GM23338 (cell line): ENCODE measurements around the gene KRTAP19-5. TPM values are rescaled to one million over a fixed set of nuclear protein-coding genes. Genes with fewer than 3 reads are reported as not detected.

Source experiments
- polyA plus RNA-seq: library from polyadenylated mRNA; unstranded; fragments of >200 nt; fragmentation: Nextera tagmentation; extraction: Ambion mirVana; gene quantifications from 2 replicates; pipeline ENCODE4 v1.2.1, GENCODE V29; 2016
- small RNA-seq: library from RNA; depleted of rRNA; stranded (forward); fragments of <200 nt; gene quantifications from one replicate; pipeline ENCODE3, GENCODE V24; 2014; ENCODE audit warnings: low replicate concordance
- total RNA-seq: library from RNA; depleted of rRNA; stranded (reverse); fragments of >200 nt; shearing (Covaris generic); gene quantifications from 2 replicates; pipeline ENCODE4 v1.2.3, GENCODE V29; 2014; rRNA removed

The KRTAP19-5 gene
- total and polyA plus RNA-seq, 2 experiments from 2014 or later, result not detected

Small RNA genes within 50 kb of the gene (small RNA-seq; reads per million reads assigned to genes)
- gene AP000567.1 (not detected), gene KRTAP19-10P (not detected), gene KRTAP19-11P (not detected), gene KRTAP19-9P (not detected)

Other genes starting within 250 kb of the KRTAP19-5 start
- not detected in 2 replicates for gene KRTAP24-1, start 219.2 kb downstream of the KRTAP19-5 start, total RNA-seq
- not detected in 2 replicates for gene KRTAP24-1, start 219.2 kb downstream of the KRTAP19-5 start, polyA plus RNA-seq
- not detected in 2 replicates for gene KRTAP25-1, start 212.6 kb downstream of the KRTAP19-5 start, total RNA-seq
- not detected in 2 replicates for gene KRTAP25-1, start 212.6 kb downstream of the KRTAP19-5 start, polyA plus RNA-seq
- gene KRTAP26-1, start 181.8 kb downstream of the KRTAP19-5 start, total RNA-seq, result not detected in 2 replicates
- gene KRTAP26-1, start 181.8 kb downstream of the KRTAP19-5 start, polyA plus RNA-seq, result not detected in 2 replicates
- gene KRTAP27-1, start 164.4 kb downstream of the KRTAP19-5 start, total RNA-seq, result not detected in 2 replicates
- not detected in 2 replicates for gene KRTAP27-1, start 164.4 kb downstream of the KRTAP19-5 start, polyA plus RNA-seq
- not detected in 2 replicates for gene KRTAP23-1, start 153.5 kb downstream of the KRTAP19-5 start, total RNA-seq
- not detected in 2 replicates for gene KRTAP23-1, start 153.5 kb downstream of the KRTAP19-5 start, polyA plus RNA-seq
- not detected in 2 replicates for gene KRTAP13-2, start 129.9 kb downstream of the KRTAP19-5 start, total RNA-seq
- not detected in 2 replicates for gene KRTAP13-2, start 129.9 kb downstream of the KRTAP19-5 start, polyA plus RNA-seq
- not detected in 2 replicates for gene KRTAP13-1, start 106.1 kb downstream of the KRTAP19-5 start, total RNA-seq
- gene KRTAP13-1, start 106.1 kb downstream of the KRTAP19-5 start, polyA plus RNA-seq, result not detected in 2 replicates
- gene KRTAP13-3, start 76.2 kb downstream of the KRTAP19-5 start, total RNA-seq, result not detected in 2 replicates
- not detected in 2 replicates for gene KRTAP13-3, start 76.2 kb downstream of the KRTAP19-5 start, polyA plus RNA-seq
- not detected in 2 replicates for gene KRTAP13-4, start 71.9 kb downstream of the KRTAP19-5 start, total RNA-seq
- not detected in 2 replicates for gene KRTAP13-4, start 71.9 kb downstream of the KRTAP19-5 start, polyA plus RNA-seq
- not detected in 2 replicates for gene KRTAP15-1, start 61.9 kb downstream of the KRTAP19-5 start, total RNA-seq
- not detected in 2 replicates for gene KRTAP15-1, start 61.9 kb downstream of the KRTAP19-5 start, polyA plus RNA-seq
- not detected in 2 replicates for gene KRTAP19-1, start 21.8 kb downstream of the KRTAP19-5 start, total RNA-seq
- gene KRTAP19-1, start 21.8 kb downstream of the KRTAP19-5 start, polyA plus RNA-seq, result not detected in 2 replicates
- gene KRTAP19-2, start 14.7 kb downstream of the KRTAP19-5 start, total RNA-seq, result not detected in 2 replicates
- not detected in 2 replicates for gene KRTAP19-2, start 14.7 kb downstream of the KRTAP19-5 start, polyA plus RNA-seq
- not detected in 2 replicates for gene KRTAP19-3, start 10.1 kb downstream of the KRTAP19-5 start, total RNA-seq
- not detected in 2 replicates for gene KRTAP19-3, start 10.1 kb downstream of the KRTAP19-5 start, polyA plus RNA-seq
- gene KRTAP19-4, start 5.0 kb downstream of the KRTAP19-5 start, total RNA-seq, result not detected in 2 replicates
- gene KRTAP19-4, start 5.0 kb downstream of the KRTAP19-5 start, polyA plus RNA-seq, result not detected in 2 replicates
- gene KRTAP19-6, start 39.7 kb upstream of the KRTAP19-5 start, total RNA-seq, result not detected in 2 replicates
- not detected in 2 replicates for gene KRTAP19-6, start 39.7 kb upstream of the KRTAP19-5 start, polyA plus RNA-seq
- gene KRTAP19-7, start 59.2 kb upstream of the KRTAP19-5 start, total RNA-seq, result not detected in 2 replicates
- not detected in 2 replicates for gene KRTAP19-7, start 59.2 kb upstream of the KRTAP19-5 start, polyA plus RNA-seq
- not detected in 2 replicates for gene KRTAP22-2, start 88.3 kb upstream of the KRTAP19-5 start, total RNA-seq
- gene KRTAP22-2, start 88.3 kb upstream of the KRTAP19-5 start, polyA plus RNA-seq, result not detected in 2 replicates
- gene KRTAP6-3, start 90.3 kb upstream of the KRTAP19-5 start, total RNA-seq, result not detected in 2 replicates
- gene KRTAP6-3, start 90.3 kb upstream of the KRTAP19-5 start, polyA plus RNA-seq, result not detected in 2 replicates
- gene KRTAP6-2, start 96.8 kb upstream of the KRTAP19-5 start, total RNA-seq, result not detected in 2 replicates
- gene KRTAP6-2, start 96.8 kb upstream of the KRTAP19-5 start, polyA plus RNA-seq, result not detected in 2 replicates
- gene KRTAP22-1, start 98.9 kb upstream of the KRTAP19-5 start, total RNA-seq, result not detected in 2 replicates
- not detected in 2 replicates for gene KRTAP22-1, start 98.9 kb upstream of the KRTAP19-5 start, polyA plus RNA-seq
- gene KRTAP6-1, start 111.8 kb upstream of the KRTAP19-5 start, total RNA-seq, result not detected in 2 replicates
- not detected in 2 replicates for gene KRTAP6-1, start 111.8 kb upstream of the KRTAP19-5 start, polyA plus RNA-seq
- gene KRTAP20-1, start 114.3 kb upstream of the KRTAP19-5 start, total RNA-seq, result not detected in 2 replicates
- gene KRTAP20-1, start 114.3 kb upstream of the KRTAP19-5 start, polyA plus RNA-seq, result not detected in 2 replicates
- not detected in 2 replicates for gene KRTAP20-4, start 118.5 kb upstream of the KRTAP19-5 start, total RNA-seq
- gene KRTAP20-4, start 118.5 kb upstream of the KRTAP19-5 start, polyA plus RNA-seq, result not detected in 2 replicates
- gene KRTAP20-2, start 133.1 kb upstream of the KRTAP19-5 start, total RNA-seq, result not detected in 2 replicates
- gene KRTAP20-2, start 133.1 kb upstream of the KRTAP19-5 start, polyA plus RNA-seq, result not detected in 2 replicates
- gene KRTAP20-3, start 140.7 kb upstream of the KRTAP19-5 start, total RNA-seq, result not detected in 2 replicates
- gene KRTAP20-3, start 140.7 kb upstream of the KRTAP19-5 start, polyA plus RNA-seq, result not detected in 2 replicates
- gene KRTAP21-3, start 216.6 kb upstream of the KRTAP19-5 start, total RNA-seq, result not detected in 2 replicates
- not detected in 2 replicates for gene KRTAP21-3, start 216.6 kb upstream of the KRTAP19-5 start, polyA plus RNA-seq
- not detected in 2 replicates for gene KRTAP21-2, start 245.1 kb upstream of the KRTAP19-5 start, total RNA-seq
- gene KRTAP21-2, start 245.1 kb upstream of the KRTAP19-5 start, polyA plus RNA-seq, result not detected in 2 replicates